Measurements from ENCODE around the gene TENM3.

DNA sequence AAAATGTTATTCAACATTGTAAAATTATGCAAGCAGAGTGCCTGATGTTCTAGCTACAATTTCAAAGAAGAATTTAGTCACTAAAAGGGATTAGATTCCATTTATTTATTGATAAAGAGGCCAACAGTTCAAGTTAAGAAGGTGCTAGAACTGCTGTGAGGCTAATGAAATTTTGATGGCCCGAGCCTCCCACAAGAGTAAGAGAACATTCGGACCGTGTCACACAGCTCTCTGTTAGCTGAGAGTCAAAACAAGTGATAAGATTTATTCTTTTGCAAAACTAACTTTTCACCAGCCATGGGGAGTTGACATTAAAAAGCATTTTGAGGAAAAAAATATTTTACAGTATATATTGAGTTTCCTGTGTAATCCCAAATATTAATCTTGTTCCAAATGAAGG lies 106.8 kb downstream of the TENM3 start:
- TF ChIP-seq, protein P1, sequence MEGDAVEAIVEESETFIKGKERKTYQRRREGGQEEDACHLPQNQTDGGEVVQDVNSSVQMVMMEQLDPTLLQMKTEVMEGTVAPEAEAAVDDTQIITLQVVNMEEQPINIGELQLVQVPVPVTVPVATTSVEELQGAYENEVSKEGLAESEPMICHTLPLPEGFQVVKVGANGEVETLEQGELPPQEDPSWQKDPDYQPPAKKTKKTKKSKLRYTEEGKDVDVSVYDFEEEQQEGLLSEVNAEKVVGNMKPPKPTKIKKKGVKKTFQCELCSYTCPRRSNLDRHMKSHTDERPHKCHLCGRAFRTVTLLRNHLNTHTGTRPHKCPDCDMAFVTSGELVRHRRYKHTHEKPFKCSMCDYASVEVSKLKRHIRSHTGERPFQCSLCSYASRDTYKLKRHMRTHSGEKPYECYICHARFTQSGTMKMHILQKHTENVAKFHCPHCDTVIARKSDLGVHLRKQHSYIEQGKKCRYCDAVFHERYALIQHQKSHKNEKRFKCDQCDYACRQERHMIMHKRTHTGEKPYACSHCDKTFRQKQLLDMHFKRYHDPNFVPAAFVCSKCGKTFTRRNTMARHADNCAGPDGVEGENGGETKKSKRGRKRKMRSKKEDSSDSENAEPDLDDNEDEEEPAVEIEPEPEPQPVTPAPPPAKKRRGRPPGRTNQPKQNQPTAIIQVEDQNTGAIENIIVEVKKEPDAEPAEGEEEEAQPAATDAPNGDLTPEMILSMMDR (IDR thresholded peaks at IDR 0.05; ENCODE audit: borderline replicate concordance, extremely low read depth, low read length, poor library complexity, severe bottlenecking) = no peak
- no peak for TF ChIP-seq EZH2 (IDR thresholded peaks at IDR 0.05; ENCODE audit: borderline replicate concordance, low read depth, low read length, severe bottlenecking)
